Superior temporal gyrus (tissue), 1 donor: ENCODE results near the gene MAP3K5.
A peak's percentile ranks its signal among the peaks of the same experiment; 100 is the strongest.

Experiments used
- DNase-seq: peaks from one replicate; pipeline ENCODE4 v3.0.0-alpha.2; 2016; ENCODE audit errors: extremely low spot score

The MAP3K5 gene

DNA sequence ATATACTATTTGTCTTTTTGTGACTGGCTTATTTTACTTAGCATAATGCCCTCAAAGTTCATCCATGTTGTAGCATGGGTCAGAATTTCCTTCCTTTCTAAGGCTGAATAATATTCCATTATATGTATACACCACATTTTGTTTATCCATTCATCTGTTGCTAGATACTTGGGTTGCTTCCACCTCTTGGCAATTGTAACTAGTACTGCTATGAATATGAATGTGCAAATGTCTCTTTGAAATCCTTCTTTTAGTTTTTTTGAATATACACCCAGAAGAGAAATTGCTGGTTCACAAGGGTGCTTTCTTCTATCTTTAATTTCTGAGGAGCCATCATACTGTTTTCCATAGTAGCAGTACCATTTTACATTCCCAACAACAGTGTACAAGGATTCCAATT lies 220.8 kb downstream of the MAP3K5 start:
- DNase-seq = no peak

DNA sequence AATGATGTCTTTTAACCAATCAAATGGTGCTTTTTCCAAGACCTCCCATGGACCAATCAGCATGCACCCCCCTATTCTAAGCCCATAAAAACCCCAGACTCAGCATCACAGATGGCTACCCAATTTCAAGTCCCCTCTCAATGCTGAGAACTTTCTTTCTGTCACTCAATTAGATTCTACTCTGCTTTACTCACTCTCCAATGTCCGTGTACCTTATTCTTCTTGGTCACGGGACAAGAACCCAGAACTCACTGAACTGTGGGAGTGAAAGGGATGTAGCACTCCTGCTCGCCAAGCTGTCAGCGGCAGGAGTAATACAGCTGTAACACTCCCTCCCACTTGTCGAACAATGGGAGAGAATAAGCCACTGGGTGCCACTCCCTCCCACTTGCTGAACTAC lies 221.2 kb downstream of the MAP3K5 start:
- DNase-seq = no peak

DNA sequence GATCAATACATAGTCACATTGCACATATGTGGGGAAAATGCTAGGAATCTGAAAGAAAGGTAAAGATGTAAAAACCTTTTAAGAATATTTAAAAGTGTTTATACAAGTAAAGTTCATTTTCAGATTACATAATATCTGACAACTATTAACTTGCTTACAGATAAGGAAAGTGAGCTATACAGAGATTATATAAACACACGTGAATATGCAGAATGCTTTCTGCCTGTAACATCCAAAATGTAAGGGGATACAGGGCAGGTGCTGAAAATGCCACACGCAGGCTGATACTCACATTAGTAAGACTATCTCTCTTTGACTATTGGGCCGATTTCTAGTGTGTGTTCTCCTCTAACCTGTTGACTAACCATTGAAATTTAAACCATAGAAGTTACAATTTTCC lies 224.1 kb downstream of the MAP3K5 start:
- DNase-seq = no peak

DNA sequence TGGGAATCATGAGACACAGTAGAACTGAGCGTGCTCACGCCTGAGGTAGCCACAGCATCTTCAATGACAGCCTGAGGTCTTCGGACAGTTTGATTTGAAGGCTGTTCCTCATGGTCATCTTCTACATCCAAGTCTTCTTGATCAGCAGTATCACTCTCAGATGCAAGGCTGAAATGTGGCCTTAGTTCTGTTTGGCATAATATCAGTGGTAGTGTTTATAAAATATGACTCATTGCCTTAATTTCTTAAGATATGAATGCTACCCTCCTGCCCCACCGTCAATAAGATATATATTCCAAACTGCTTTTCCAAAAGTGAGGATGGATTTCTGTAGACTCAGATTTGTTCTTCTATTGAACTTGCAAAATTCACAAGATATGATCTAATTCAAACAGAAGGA lies 224.6 kb downstream of the MAP3K5 start:
- no peak for DNase-seq

DNA sequence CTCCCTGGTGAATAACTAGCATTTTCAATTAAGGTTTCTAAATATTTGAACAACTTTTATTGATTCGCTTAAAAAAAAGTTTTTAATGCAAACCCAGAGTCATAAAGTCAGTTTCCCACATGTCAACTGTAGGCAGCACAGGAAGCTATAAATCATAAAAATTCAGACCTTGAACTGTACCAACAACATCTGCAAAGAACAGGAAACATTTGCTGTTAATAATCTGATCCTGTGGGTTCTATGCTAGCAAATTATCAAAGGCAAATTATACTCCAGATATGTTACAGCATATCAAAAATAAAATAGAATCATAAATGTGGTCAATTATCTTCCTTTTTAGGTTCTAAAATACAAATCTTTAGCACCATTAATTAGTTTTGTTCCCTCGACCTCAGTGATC lies 225.4 kb downstream of the MAP3K5 start:
- DNase-seq = no peak

DNA sequence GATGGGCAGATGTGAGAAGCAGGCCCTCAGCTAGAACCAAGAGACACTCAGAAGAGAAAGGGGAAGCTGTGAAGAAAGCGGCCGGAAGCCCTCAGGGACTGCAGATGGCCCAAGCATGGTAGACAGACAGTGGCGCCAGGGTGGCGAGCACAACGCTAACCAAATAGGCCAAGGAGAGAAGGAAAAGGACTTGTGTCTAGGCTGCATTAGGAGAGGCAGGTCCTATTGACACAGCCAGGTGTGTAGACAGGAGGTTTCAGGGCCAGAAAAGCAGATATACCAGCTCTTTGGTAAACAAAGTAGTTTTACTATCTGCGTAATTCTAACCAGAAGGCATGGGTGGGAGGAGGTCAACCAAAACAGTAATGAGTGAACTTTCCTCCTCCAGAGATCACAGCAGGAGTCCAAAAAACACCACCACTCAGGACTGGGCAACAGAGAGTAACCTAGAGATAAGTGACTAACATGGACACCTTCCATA lies 226.2 kb downstream of the MAP3K5 start:
- no peak for DNase-seq

DNA sequence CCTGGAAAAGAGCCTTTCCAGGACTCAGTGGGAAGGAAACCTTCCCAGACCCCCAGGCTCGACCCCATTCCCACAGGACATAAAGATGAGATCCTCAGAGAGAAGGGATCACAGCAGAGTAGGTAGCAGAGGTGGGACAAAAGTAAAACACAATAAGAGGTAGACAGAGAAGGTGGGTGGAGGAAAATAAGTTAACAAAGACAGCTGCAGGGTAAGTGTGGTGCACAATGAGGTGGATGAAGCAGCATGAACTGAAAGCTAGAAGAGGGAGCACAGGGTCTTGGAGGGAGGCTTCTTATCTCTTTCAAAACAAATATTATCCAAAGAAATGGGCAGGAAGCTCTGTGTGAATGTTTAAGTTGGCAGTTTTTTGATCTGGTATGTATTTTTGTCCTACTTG lies 228.1 kb downstream of the MAP3K5 start:
- no peak for DNase-seq

DNA sequence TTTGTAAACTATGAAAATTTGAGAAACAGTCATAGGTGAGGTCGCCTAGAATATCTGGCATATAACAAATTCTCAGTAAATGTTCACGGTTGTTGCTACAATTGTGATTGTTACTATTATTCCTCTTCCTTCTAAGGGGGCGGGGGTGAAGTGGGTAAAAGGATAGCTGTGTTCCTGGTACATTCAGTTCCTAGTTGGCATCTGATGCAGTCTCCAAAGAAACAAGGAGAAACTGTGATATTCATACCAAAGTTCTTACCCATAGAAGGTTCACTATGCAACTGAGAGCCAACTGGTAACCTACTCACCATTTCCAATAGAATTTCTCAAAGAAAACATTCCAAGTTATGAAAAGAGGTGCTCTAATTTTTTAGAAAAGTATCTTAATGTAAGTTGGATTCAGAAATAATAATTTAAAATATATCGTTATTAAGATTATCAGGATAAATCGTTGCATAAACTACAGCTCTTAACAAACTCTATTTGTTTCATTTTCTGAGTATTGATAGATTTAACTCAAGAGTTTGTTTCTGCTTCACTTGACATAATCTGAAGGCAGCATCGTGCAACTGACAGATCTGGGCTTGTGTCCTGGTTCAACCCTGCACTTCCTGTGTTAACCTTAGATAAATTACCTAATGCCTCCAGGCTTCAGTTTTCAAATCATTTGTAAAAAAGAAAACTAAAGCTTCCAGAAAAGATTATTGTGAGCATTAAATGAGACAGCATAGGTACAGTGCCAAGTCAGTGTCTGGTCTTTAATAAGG lies 228.7 kb downstream of the MAP3K5 start:
- no peak for DNase-seq

DNA sequence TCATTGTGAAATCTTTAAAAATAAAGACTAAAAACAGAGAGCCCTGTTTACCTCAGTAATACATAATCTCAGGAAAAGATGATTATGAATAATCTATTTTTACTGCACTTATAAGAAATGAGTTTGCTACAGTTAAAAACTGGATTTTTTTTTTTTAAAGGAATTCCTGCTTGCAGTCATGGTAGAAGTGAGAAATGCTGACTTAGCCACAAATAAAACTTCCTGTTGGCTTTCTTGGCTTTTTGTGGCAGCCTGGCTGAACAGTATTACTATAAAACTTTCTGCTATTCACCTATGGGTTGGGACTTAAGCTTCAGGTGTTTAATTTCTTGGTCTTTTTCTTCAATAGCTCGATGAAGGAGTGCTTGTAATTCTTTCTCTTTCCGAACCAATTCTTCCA lies 230.1 kb downstream of the MAP3K5 start:
- DNase-seq = no peak

DNA sequence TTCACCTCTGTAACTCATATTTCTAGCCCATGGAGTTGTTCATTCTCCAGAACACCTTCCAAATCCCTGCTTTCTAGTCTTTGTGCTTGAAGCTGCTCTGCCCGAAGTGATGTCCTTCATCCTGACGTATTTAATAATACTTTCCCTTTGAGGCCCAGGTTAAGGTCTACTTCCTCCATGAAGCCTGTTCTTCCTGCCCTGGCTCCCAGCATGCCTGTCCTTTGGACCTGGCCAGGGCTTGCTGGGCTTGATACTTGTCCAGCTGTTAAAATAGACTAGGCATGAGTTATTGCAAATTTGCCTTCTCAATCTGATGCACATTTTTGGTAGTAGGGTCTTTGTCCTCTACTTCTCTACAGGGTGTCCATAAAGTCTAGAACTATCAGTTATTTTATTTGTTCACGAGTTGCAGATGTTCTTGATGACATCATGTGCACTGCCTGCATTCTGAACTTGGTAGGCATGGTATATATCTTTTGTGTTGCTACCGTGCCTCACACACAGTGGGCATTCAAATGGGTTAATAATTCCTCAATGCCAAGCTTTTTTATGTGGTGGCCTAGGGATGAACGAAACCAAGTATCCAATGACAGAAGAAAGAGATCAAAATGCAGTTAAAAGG lies 239.0 kb downstream of the MAP3K5 start:
- no peak for DNase-seq

DNA sequence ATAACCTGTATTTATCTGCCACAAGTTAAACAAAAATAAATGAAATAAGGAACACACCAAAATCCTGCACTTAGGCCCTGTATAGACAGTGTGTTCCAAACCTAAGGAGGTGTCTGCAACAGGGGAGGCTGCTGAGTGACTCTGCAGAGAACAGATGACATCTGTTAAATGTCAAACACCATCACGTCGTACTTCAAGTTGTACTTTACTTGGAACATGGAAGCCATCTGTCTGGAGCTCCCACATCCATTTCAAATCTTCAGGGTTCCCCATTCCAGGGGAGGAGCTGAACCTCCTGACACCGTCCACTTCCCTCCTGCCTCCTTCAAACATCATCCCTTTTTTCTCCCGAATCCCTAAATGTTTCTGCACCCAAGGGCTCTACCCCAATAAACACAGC lies 240.2 kb downstream of the MAP3K5 start:
- DNase-seq = no peak

DNA sequence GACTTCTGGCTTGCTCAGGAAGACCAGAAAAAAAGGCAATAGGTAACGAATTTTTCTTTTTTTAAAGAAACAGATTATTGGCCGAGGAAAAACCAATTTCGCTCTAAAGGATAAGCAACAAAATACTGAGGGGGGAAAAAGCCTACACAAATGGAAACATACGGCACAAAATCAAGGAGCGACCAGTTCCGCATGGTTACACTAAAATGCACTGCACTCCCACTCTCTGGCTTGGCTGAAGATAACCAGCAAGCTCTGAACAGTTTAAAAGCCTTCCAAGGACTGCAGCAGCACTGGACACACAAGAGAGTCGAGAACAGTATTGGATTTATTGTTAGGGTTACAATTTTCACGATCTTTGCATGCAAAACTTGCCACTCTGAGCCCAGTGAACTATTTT lies 241.2 kb downstream of the MAP3K5 start:
- DNase-seq = no peak

DNA sequence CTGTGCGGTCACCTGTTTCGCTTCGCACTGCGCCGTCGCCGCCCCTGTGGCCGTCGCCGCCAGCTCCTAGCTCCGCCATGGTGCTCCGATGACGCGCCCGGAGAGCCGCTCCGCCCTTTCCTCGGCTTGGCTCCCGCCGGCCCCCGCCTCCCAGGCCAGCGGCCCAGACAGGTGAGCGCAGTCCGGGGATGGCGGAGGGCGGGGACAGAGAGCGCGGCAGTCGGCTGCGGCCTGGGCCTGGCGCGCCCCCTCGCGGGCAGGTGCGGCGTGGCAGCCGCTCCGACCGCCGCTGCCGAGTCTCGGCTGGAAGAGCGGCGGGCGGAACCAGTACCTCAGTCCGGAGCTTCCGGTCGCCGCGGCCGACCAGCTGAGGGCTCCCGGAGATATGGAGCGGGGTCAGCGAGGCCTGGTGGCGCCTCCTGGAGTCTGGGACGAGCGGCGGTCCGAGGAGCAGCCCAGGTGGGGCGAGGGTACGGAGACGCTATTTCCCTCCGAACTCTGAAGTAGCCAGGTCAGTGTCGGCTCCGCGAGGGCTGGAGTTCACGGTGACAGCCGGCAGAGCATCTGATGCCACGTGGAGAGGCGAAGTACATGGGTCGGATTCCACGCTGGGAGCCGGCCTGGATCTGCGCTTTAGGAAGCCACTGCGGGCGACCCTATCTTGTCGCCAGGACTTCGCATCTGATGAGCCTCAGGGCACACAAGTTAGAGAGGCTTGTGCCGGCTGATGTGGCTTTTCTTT lies 241.8 kb downstream of the MAP3K5 start, which contains the start of gene MAP7:
MAP7 (minus strand) TSS at position 93 of the 742 bp plus-strand sequence; CDS start at position 79, 14 bp downstream.
- peak; percentile 42 for DNase-seq

DNA sequence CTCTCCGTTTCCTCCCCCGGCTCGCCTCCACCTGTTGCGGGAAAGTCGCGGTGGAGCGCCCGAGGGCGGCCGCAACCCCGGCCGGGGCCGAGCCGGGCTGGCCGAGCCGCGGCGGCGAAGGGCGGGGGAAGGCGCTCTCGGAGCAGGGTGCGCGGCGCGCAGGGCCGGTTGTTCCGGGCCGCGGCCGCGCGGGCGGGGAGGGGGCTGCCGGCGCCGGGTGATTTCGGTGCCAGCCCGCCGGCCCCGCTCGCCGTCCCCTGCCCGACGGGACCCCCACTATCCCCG lies 242.3 kb downstream of the MAP3K5 start:
- no peak for DNase-seq

DNA sequence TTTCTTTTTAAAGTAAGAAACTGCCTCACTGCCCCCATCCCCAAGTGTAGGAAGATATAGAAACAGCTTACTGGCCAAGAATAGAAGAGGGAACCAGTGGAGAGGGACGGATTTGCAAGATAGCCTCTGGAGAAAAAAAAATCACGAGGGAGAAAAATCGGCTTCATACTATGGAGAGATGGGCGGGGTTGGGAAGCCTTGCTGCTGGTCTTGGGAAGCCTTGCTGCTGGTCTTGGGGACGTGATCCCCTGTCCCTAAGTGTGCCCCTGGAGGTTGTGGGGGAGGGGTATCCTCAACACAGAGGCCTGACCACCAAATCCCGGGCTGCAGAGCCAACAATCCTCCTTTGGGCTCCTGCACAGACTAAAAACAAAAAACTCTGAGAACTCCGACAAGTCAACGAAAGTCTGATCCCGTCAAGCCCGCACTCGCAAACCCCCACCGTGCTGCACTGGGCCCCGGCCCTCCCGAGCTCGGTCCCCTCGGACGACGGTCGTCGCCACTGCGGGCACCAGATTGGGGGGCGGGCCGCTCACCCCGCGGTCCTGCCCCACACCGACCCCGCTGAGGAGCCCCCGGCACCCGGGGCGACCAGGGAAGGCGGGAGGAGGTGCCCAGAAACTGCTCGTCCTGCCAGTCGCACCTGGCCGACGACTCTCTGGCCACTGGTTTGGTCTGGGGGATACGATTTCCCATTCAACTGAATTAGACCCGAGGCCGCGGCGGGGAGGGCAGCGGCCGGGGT lies 242.8 kb downstream of the MAP3K5 start:
- peak; percentile 57 for DNase-seq

DNA sequence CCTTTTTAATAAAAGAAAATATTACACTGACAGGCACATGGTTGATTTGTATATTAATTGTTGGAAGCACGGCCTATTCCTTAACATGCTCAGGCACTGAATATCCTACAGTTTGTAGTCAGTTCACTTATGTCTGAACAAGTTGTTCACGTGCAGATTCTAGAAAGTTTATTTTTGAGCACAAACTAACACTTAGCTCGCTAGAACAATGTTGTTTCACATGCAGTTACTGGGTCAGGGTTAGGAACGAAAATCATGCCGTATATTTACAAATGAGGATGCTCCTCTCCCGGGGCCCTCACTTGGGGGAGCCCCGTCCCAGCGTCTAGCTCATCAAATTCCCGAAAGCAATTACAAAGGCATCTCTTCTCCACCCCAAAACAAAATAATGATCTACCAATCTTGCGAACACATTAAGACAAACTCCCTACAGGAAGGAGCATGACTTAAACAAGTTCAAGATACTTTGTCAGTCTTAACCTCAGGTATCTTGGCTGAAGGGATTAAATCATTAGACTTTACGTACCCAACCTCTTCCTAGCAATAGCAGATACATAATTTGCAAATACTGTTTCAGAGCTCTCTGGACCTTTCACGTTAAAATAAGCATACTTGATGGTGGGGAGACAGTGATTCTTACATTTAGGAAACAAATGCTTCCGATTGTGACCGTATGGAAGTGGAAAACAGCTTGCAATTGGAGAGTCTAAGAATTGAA lies 243.5 kb downstream of the MAP3K5 start:
- peak; percentile 71 for DNase-seq

DNA sequence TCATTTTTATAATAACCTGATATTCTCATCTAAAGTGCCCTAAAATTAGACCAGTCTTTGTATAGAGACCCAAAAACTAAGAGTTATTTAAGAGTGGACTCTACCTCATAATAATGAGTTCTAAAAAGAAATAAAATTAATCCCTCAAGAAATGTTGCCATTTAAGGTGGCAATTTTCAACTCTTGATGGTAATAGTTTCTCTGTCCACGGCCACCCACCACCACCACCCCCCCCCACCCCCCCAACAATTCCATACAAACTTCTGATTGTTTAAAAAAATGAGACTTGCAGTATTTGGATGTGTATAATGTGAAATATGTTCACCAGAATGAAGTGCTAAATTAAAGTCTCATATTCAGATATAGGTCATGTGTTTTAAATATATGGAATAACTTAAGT lies 244.4 kb downstream of the MAP3K5 start:
- DNase-seq = no peak

DNA sequence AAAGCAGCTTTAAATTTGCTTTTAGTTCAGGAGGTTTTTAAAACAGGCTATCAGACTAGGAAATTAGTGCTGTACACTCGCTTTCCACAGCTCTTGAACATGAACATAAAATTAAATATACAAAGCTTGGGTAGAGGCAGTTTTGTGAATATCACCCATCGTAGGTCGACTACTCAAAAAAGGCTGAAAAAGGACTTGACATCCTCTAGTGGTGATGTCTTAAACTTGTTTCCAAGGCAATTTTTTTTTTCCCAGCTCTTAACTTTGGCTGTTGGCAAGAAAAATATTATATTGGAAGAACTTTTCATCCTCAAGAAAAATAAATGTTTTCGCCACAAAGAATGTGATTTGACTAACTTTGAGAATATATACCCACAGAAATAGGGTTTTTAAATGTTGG lies 244.9 kb downstream of the MAP3K5 start:
- peak; percentile 93 for DNase-seq

DNA sequence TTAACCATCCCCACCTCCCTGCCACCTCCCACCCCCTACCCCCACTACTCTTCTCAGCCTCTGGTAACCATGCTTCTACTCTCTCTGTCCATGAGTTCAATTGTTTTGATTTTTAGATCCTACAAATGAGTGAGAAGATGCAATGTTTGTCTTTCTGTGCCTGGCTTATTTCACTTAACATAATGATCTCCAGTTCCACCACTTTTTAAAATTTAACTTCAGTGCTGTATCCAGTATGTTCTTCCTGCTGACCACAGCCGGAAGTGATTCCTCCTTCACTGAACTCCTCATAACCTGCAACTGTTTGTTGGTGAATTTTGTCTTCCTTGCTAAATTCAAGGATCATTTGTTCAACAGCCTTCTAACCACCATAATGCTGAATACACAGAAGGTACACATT lies 245.9 kb downstream of the MAP3K5 start:
- no peak for DNase-seq

DNA sequence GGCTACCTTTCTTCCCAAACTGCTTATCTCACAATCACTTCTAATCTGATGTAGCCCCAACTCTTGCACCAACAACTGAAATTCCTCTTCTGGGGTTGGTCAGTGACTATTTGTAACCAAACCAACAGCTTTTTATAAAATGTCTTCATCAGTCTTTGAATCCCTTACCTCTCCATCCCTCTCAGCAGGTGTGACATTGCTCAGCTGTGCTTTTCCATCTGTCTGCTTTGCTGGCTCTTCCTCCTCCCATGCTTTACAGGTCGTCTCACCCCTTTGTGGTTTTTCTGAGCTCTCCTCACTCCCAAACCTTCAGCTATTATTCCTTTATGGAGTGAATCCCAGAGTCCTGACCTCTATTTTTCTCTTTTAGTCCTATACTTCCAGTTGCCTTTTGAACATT lies 248.0 kb downstream of the MAP3K5 start:
- no peak for DNase-seq

DNA sequence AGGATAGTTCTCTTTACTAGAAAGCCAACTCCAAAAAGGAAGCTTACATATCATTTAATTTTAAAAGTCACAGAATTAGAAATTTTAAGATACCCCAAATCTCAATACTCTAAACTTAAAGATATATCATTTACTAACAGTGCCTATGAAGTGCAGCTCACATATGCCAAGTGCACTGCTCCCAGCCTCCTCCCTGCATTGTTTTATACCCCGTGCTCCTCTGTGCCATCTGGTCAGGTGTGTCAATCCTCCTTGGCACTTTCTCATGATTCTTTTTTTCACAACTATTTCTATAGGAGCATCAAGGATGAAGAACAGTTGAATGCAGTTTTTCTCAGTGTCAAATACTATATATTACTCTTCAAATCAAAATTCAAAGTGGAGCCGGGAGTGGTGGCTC lies 250.9 kb downstream of the MAP3K5 start:
- no peak for DNase-seq
